PC-9 (cell line): ENCODE data around the gene DMKN. TPM values are rescaled to one million over a fixed set of nuclear protein-coding genes. Genes with fewer than 3 reads are reported as not detected.

Experiments used
- BruUV-seq: library from RNA; stranded (reverse); fragments of 400-500 nt; replicated peaks from 2 replicates; lab custom pipeline; 2021; lab: Mats Ljungman, UMichigan
- CTCF ChIA-PET: fragments of 300-600 bp; sonication (Branson Sonifier 250); formaldehyde crosslinking; loops from one replicate; lab custom pipeline; 2022; ENCODE audit warnings: antibody characterized with exemption; lab: Charles Lee
- POLR2A ChIA-PET: fragments of 300-600 bp; sonication (Branson Sonifier 250); formaldehyde crosslinking; loops from one replicate; lab custom pipeline; 2022; ENCODE audit warnings: antibody characterized with exemption; ENCODE audit not compliant: unreplicated experiment; lab: Charles Lee
- DNase-seq, 2 experiments: peaks; one replicate each; pipeline versions ENCODE4 v3.0.0 to v3.0.0-alpha.2; 2015 to 2022; ENCODE audit warnings: mixed read lengths in 1 of 2
- H2AFZ ChIP-seq: fragments of 200-600 bp; sonication (generic); 2 replicates; pipeline ENCODE4 v1.8.1; 2017; ENCODE audit warnings: antibody characterized with exemption
- H3F3A ChIP-seq: fragments of 200-600 bp; sonication (generic); 2 replicates; pipeline ENCODE4 v1.8.1; 2017; ENCODE audit warnings: antibody characterized with exemption, mild to moderate bottlenecking, low read depth; ENCODE audit not compliant: insufficient read depth
- H3K27ac ChIP-seq: fragments of 200-600 bp; sonication (generic); 2 replicates; pipeline ENCODE4 v1.6.1; 2016; ENCODE audit warnings: mixed run types
- H3K27me3 ChIP-seq: fragments of 200-600 bp; sonication (generic); 2 replicates; pipeline ENCODE4 v1.6.1; 2016; ENCODE audit warnings: low read depth, mixed run types; ENCODE audit not compliant: insufficient read depth
- H3K36me3 ChIP-seq: fragments of 200-600 bp; sonication (generic); 2 replicates; pipeline ENCODE4 v1.6.1; 2016; ENCODE audit warnings: low read depth, mixed run types
- H3K4me1 ChIP-seq: fragments of 200-600 bp; sonication (generic); replicated peaks from 2 replicates; pipeline ENCODE4 v1.6.1; 2016; ENCODE audit warnings: mixed run types; ENCODE audit not compliant: insufficient read depth
- H3K4me2 ChIP-seq: fragments of 200-600 bp; sonication (generic); 2 replicates; pipeline ENCODE4 v1.6.1; 2017; ENCODE audit warnings: mixed run types
- H3K4me3 ChIP-seq: fragments of 200-600 bp; sonication (generic); 2 replicates; pipeline ENCODE4 v1.6.1; 2016; ENCODE audit warnings: mixed run types
- H3K79me2 ChIP-seq: fragments of 200-600 bp; sonication (generic); 2 replicates; pipeline ENCODE4 v1.6.1; 2017; ENCODE audit warnings: low read depth, mixed run types
- H3K9me2 ChIP-seq: fragments of 200-600 bp; sonication (generic); 2 replicates; pipeline ENCODE4 v1.8.1; 2017; ENCODE audit warnings: mild to moderate bottlenecking; ENCODE audit not compliant: insufficient read depth
- H3K9me3 ChIP-seq: fragments of 200-600 bp; sonication (generic); 2 replicates; pipeline ENCODE4 v1.8.1; 2016; ENCODE audit warnings: low read depth; ENCODE audit not compliant: insufficient read depth
- H4K20me1 ChIP-seq: fragments of 200-600 bp; sonication (generic); 2 replicates; pipeline ENCODE4 v1.8.1; 2017; ENCODE audit not compliant: insufficient read depth
- EZH2 ChIP-seq: fragments of 200-600 bp; sonication (generic); IDR thresholded peaks from 2 replicates; pipeline ENCODE4 v1.8.0; 2017; ENCODE audit warnings: antibody characterized with exemption, low read depth
- intact Hi-C: fragments of 100-400 bp; cut with micrococcal nuclease; formaldehyde crosslinking; loops from one replicate; pipeline ENCODE4 v1.10.0; 2022; ENCODE audit not compliant: unreplicated experiment
- total RNA-seq: library from RNA; stranded (reverse); gene quantifications from 2 replicates; pipeline ENCODE4 v1.2.3, GENCODE V29; 2021
- TF ChIP-seq, protein P1 (sequence below): fragments of 200-600 bp; sonication (generic); conservative IDR thresholded peaks from 2 replicates; pipeline ENCODE4 v1.6.1; 2017; ENCODE audit warnings: mixed run types, antibody characterized with exemption, mild to moderate bottlenecking, moderate library complexity

Gene DMKN
- total RNA-seq, 1 experiment from 2014 or later: 135 TPM

- H3K4me2 ChIP-seq: peak overlapping the region; percentile 98
These were observed 30.0 kb upstream of the DMKN start for GRCh38 chr19:35543280-35544109.

DNA sequence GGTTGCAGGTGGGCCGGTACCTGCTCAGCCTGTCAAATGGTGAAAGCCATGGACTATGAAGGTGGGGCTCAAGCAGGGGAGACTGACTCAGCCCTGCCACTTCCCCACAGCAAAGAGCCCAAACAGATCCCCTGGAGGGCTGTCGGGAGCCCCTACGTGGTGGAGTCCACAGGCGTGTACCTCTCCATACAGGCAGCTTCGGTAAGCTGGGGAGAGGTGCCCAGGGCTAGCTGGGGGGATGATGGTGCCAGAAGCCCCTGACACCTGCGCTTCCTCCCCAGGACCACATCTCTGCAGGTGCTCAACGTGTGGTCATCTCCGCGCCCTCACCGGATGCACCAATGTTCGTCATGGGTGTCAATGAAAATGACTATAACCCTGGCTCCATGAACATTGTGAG, 28.8 kb upstream of the DMKN start:
- intact Hi-C loops: no loop called here
- POLR2A ChIA-PET: no interaction called here
- TF ChIP-seq, protein P1, sequence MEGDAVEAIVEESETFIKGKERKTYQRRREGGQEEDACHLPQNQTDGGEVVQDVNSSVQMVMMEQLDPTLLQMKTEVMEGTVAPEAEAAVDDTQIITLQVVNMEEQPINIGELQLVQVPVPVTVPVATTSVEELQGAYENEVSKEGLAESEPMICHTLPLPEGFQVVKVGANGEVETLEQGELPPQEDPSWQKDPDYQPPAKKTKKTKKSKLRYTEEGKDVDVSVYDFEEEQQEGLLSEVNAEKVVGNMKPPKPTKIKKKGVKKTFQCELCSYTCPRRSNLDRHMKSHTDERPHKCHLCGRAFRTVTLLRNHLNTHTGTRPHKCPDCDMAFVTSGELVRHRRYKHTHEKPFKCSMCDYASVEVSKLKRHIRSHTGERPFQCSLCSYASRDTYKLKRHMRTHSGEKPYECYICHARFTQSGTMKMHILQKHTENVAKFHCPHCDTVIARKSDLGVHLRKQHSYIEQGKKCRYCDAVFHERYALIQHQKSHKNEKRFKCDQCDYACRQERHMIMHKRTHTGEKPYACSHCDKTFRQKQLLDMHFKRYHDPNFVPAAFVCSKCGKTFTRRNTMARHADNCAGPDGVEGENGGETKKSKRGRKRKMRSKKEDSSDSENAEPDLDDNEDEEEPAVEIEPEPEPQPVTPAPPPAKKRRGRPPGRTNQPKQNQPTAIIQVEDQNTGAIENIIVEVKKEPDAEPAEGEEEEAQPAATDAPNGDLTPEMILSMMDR: no peak
- no peak for TF ChIP-seq EZH2
- H3K4me3 ChIP-seq: no peak overlapping the region
- H2AFZ ChIP-seq: no peak overlapping the region
- no peaks in the 10 kb centered on the region for H3K27me3 ChIP-seq
- no peaks in the 10 kb centered on the region for H3K9me2 ChIP-seq
- CTCF ChIA-PET: no interaction called here
- no peaks in the 10 kb centered on the region for H3K9me3 ChIP-seq
- no peak for DNase-seq
- H3F3A ChIP-seq: no peaks in the 10 kb centered on the region
- H3K4me1 ChIP-seq: peaks cover 14% of the 10 kb centered on the region
- peaks cover 37% of the 10 kb centered on the region for H3K79me2 ChIP-seq
- no peaks in the 10 kb centered on the region; the same call in 1 of the 2 replicates for H3K36me3 ChIP-seq
- H3K27ac ChIP-seq: no peak overlapping the region
- no peak overlapping the region for H3K4me2 ChIP-seq
- no peaks in the 10 kb centered on the region; the same call in 1 of the 2 replicates for H4K20me1 ChIP-seq
- BruUV-seq: no TSS peak

More at GRCh38 chr19:35543280-35544109, 30.0 kb upstream of the DMKN start:
- Histone ChIP-seq H3F3A (no peaks in the 10 kb centered on the region), H4K20me1 (no peaks in the 10 kb centered on the region), H3K79me2 (peaks cover 42% of the 10 kb centered on the region), H3K4me3 (peak overlapping the region; percentile 100; the same call in 1 of the 2 replicates), H2AFZ (no peak overlapping the region), H3K36me3 (peaks cover 6% of the 10 kb centered on the region; the same call in 1 of the 2 replicates), H3K27me3 (no peaks in the 10 kb centered on the region), H3K4me1 (peaks cover 14% of the 10 kb centered on the region), H3K9me2 (no peaks in the 10 kb centered on the region), H3K27ac (no peak overlapping the region), H3K9me3 (no peaks in the 10 kb centered on the region)
- ChIA-PET POLR2A (no interaction called here), CTCF (no interaction called here)
- no peak for TF ChIP-seq EZH2
- TF ChIP-seq, protein P1: no peak
- BruUV-seq: no TSS peak
- intact Hi-C loops: loop anchor here (2.0 kb wide), 1 partner anchor 191 kb away; no protein-coding TSS in a partner anchor
- no peak for DNase-seq

GRCh38 chr19:35540356-35540927, 27.0 kb upstream of the DMKN start:
- no peak overlapping the region for H3K27ac ChIP-seq
- no TSS peak for BruUV-seq
- no peak overlapping the region for H2AFZ ChIP-seq
- intact Hi-C loops: no loop called here
- H3K27me3 ChIP-seq: no peaks in the 10 kb centered on the region
- no peak for DNase-seq
- no peak for TF ChIP-seq EZH2
- TF ChIP-seq, protein P1: no peak
- H3K4me3 ChIP-seq: no peak overlapping the region
- peaks cover 20% of the 10 kb centered on the region for H3K79me2 ChIP-seq
- H3K9me2 ChIP-seq: no peaks in the 10 kb centered on the region
- CTCF ChIA-PET: no interaction called here
- POLR2A ChIA-PET: interaction anchor here (0.7 kb wide), 1 partner anchor 25 kb away, joined by 5 read pairs; no protein-coding TSS in a partner anchor
- no peaks in the 10 kb centered on the region; the same call in 1 of the 2 replicates for H3K36me3 ChIP-seq
- H3K4me1 ChIP-seq: 0 out of 2 replicates have a peak, but pooled peaks cover 7% of the 10 kb centered on the region
- no peaks in the 10 kb centered on the region; the same call in 1 of the 2 replicates for H3F3A ChIP-seq
- H3K9me3 ChIP-seq: no peaks in the 10 kb centered on the region
- H4K20me1 ChIP-seq: no peaks in the 10 kb centered on the region; the same call in 1 of the 2 replicates
- no peak overlapping the region for H3K4me2 ChIP-seq
